NCI-H526 (cell line): ENCODE results near the gene DTX2.
"Not testable (repeated sequence)": the region's sequence is repeated elsewhere in the genome, so short reads cannot be mapped to it uniquely, and the experiment has no call there.

Experiments
- DNase-seq, 2 experiments: peaks; one replicate each; lab custom pipeline; 2025; lab: John Stamatoyannopoulos, UW

The DTX2 gene

DNA sequence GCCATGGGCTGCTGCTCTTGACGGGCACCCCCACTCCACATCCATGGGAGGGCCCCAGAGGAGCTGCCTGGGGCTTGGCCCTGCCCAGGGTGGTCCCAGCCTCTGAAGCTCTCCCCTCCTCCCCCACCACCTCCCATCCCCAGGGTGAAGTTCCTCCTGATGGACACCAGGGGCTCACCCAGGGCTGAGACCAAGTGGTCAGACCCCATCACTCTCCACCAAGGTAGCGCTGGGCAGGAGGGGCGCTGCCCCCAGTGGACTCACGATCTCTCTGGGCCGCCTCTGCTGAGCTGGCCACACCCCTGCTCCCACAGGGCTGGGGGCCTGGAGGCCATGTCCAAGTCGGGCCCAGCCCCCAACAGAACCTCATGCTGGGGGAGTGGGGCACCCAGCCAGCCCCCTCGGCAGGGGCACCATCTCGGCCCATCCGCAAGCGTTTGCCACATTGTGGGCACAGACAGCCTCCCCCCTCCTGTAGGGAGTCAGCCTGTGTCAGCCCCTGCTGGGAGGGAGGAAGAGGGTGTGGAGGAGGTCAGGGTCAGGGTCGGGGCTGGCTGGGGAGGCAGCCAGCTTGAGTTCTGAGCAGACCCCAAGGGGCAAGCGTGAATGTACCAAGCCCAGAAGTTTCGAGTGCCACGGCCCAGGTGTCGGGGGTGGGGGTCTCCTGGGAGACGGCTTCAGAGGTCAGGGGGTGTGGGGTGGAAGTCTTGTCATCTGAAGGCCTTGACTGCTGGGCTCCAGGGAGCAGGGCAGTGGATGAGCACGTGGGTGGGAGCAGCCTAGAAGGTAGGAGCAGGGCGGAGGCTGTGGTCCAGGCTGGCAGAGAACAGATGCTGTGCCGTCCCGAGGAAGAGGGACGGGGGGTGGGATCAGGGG is 51.7 kb downstream of the DTX2 start:
- no peak for DNase-seq

DNA sequence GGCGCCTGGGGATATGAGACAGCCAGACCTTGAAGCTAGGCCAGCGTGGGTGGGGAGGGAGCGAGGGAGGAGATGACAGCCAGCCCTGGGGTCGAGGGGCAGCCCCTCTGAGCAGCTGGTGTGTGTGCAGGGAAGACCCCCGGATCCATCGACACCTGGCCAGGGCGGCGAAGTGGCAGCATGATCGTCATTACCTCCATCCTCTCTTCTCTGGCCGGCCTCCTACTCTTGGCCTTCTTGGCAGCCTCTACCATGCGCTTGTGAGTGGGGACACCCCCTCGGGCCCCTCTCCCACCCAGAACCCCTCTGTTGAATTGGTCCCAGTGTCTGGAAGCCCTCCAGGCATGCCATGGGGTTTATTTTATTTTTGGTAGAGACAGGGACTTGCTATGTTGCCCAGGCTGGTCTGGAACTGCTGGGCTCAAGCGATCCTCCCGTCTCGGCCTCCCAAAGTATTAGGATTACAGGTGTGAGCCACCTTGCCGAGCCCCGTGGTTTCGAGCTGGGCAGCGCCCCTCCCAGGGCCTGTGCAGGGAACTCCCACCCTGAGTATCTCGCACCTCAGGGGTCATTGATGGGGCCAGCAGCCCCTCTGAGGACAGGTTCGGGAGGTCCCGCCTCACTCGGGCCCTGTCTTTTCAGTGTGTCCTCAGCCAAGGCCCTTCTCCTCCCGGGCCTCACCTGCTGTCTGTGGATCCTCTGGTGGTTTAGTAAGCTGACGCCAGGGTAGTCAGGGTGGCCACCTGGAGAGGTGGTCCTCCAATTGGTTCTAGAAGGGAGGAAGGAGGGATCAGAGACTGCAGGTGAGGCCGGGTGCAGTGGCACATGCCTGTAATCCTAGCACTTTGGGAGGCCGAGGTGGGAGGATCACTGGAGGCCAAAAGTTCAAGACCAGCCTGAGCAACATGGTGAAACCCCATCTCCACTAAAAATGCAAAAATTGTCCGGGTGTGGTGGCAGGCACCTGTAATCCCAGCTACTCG is 52.6 kb downstream of the DTX2 start:
- DNase-seq: no peak

DNA sequence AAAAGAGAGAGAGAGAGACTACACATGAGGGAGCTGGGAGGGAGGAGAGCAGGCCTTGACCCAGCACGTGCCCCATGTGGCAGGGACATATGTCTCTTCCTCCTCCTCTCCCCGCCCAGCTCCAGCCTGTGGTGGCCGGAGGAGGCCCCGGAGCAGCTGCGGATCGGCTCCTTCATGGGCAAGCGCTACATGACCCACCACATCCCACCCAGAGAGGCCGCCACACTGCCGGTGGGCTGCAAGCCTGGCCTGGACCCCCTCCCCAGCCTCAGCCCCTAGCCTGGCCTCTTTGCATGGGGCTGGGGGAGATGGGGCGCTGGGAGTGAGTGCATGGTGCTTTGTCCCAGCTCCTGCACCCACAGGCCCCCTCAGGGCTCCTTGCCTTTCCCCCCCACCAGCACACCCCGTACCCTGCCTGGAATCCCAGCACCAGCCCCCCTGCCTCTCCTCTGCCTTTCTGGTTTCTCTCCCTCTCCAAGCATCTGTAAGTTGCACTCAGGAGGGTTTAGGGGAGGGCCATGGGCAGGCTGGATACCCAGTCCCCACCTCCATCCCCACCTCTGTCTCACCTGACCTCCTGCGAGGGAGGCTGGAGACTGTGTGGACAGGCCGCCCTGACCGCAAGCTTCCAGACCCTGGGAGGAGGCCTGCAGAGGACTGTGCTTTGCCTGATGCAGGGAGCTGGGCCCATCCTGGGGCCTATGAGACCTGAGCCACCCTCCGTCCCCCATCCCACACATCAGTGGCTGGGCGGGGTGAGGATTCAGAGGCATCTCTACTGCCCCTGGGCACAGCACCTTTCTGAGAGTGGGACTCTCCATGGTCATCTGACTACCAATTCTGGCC is 53.6 kb downstream of the DTX2 start:
- no peak for DNase-seq

GRCh38 chr7:76515999-76516443 is 54.5 kb downstream of the DTX2 start:
- peak in 1 of 2 experiments; percentile 70 for DNase-seq

DNA sequence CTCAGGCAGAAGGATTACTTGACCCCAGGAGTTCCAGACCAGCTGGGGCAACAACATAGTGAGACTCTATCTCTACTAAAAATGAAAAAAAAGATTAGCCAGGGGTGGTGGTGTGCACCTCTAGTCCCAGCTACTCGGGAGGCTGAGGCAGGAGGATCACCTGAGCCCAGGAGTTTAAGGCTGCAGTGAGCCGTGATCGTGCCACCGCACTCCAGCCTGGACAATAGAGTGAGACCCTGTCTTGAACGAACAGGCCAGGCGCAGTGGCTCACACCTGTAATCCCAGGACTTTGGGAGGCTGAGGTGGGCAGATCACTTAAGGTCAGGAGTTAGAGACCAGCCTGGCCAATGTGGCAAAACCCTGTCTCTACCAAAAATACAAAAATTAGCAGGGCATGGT is 55.4 kb downstream of the DTX2 start:
- not testable (repeated sequence) for DNase-seq

DNA sequence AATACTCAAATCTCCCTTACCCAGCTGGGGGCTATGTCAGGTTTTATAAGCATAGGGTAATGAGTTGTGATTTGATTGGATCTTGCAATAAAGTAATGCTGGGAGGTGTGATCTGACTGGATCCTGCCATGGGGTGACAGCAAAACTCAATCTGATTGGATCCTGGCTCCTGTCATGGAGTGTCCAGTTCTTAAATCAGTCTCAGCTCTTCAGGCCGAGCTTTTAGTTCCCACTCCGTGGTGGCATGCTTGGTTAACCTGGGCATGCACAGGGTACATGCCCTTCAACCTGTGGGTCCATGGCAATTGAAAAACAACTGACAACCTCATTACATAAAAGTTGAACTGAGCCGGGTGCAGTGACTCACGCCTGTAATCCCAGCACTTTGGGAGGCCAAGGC is 64.7 kb downstream of the DTX2 start:
- DNase-seq: not testable (repeated sequence)

DNA sequence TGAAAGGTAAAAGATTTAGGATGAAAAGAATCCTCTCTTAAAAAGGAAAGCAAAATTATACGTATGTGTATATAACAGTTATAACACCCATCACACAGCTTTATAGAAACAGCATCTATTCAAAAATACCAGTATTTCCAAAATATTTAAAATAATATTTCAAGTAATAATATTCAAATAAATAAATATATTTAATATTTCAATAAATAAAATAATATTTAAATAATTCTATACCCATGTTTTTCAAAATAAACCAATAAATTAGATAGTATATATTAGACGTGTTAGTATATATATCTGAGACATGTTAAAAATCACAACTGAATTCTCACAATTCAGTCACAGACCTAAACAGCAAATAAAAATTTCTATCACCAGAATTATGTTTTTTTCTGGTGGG is 70.1 kb downstream of the DTX2 start:
- DNase-seq: not testable (repeated sequence)

DNA sequence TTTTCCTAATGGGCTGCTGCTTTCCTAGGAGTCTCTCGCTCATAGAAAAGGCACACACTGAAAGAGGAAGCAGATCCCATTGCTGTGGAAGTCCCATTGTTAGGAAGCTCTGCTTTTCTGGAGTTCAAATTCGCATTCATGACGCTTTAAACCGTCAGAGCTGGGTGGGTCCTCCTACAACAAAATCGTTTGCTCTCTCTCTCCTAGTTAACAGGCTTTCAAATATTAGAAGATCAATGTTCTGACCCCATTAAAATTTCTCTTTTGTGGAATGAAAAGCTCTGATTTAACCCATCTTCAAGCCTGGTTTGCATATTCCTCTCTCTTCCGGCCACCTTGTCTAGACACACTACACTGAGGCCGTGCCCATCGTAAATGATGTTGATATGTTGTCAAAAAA is 81.7 kb downstream of the DTX2 start, which contains the start of gene SPDYE16:
Gene SPDYE16 (minus strand): TSS at position 101 of the 400 bp plus-strand sequence. CDS start 1,838 bp downstream, outside the sequence.
- DNase-seq: not testable (repeated sequence)

- peak; percentile 86 to 95 for DNase-seq
These were observed 87.7 kb downstream of the DTX2 start for GRCh38 chr7:76549025-76549854.

- peak in 1 of 2 experiments; percentile 34 for DNase-seq
These were observed 88.3 kb downstream of the DTX2 start for GRCh38 chr7:76549855-76550248.

DNA sequence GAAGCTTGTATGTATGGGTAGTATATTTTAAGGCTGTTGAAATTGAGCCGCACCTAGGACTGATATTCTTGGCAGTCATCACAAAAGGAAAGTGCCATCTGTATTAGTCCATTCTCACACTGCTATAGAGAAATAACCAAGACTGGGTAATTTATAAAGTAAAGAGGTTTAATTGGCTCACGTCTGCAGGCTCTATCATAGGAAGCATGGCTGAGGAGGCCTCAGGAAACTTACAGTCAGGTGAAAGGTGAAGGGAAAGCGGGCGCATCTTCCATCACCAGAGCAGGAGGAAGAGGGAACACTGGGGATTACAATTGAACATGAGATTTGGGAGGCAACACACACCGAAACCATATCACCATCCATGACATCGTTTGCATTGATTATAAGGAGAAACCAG is 90.5 kb downstream of the DTX2 start:
- not testable (repeated sequence) for DNase-seq
